K562 (cell line): ENCODE results near the gene PLD3. TPM values are rescaled to one million over a fixed set of nuclear protein-coding genes. Genes with fewer than 3 reads are reported as not detected.

Source experiments
- JUN ChIP-seq, 2 experiments: sonication (generic) in 1 of 2; formaldehyde crosslinking in 1 of 2; IDR thresholded peaks; 2 replicates each; pipeline versions ENCODE4 v1.6.1 to v1.8.0; 2012 to 2022; ENCODE audit warnings: borderline replicate concordance in 2 of 2, mild to moderate bottlenecking in 2 of 2, improper control_type of control experiment in 1 of 2, low read depth in 1 of 2, low read length in 1 of 2, missing genetic modification reagents in 1 of 2
- NCOA4 ChIP-seq: fragments of 450-650 bp; IDR thresholded peaks from 2 replicates; pipeline ENCODE4 v1.6.1; 2018; ENCODE audit warnings: mild to moderate bottlenecking; ENCODE audit not compliant: partially characterized antibody
- SMAD1 ChIP-seq: fragments of 150-350 bp; IDR thresholded peaks from 2 replicates; pipeline ENCODE4 v1.6.1; 2014; ENCODE audit warnings: low read length, low read depth; ENCODE audit not compliant: partially characterized antibody
- ZFP36 ChIP-seq: fragments of 150-350 bp; IDR thresholded peaks from 2 replicates; pipeline ENCODE4 v1.6.1; 2018; ENCODE audit warnings: low read length, low read depth; ENCODE audit not compliant: partially characterized antibody
- ZNF124 ChIP-seq: sonication (generic); formaldehyde crosslinking; IDR thresholded peaks from 2 replicates; pipeline ENCODE4 v1.8.1; 2022; ENCODE audit warnings: missing genetic modification reagents
- ZNF445 ChIP-seq: fragments of 250-450 bp; sonication (Bioruptor Pico); IDR thresholded peaks from 2 replicates; pipeline ENCODE4 v1.4.0; 2020; ENCODE audit warnings: low read depth, mild to moderate bottlenecking, moderate library complexity
- polyA plus RNA-seq, 8 experiments: library from polyadenylated mRNA; depleted of rRNA in 4 of 8; stranded (reverse) in 5 of 8; unstranded in 3 of 8; fragments of >200 nt; fragmentation: Nextera tagmentation in 2 of 8; fragmentation: Illumina TruSeq in 1 of 8; extraction: Ambion mirVana in 2 of 8; extraction: Trizol in 1 of 8; gene quantifications; 2 replicates each; pipeline versions ENCODE4 v1.2.1 to v1.2.3, GENCODE V29; 2011 to 2014; ENCODE audit warnings: inconsistent platforms in 1 of 8, missing spikeins in 1 of 8
- total RNA-seq, 7 experiments: library from RNA; depleted of rRNA in 6 of 7; stranded (reverse); fragments of >200 nt in 6 of 7; fragmentation: Illumina TruSeq in 2 of 7; extraction: Trizol in 2 of 7; gene quantifications; 2 replicates each; pipeline versions ENCODE4 v1.2.1 to v1.2.3, GENCODE V29; 2011 to 2021; ENCODE audit warnings: low replicate concordance in 1 of 7
- TF ChIP-seq, protein P1 (sequence below): fragments of 450-650 bp; IDR thresholded peaks from 2 replicates; pipeline ENCODE4 v1.6.1; 2016; ENCODE audit warnings: mild to moderate bottlenecking, moderate library complexity
- TF ChIP-seq, protein P2 (sequence below), 2 experiments: fragments of 450-650 bp; IDR thresholded peaks; 2 replicates each; pipeline ENCODE4 v1.6.1; 2018; ENCODE audit warnings: mild to moderate bottlenecking in 2 of 2, low read depth in 1 of 2; ENCODE audit not compliant: partially characterized antibody in 2 of 2

The PLD3 gene
- total and polyA plus RNA-seq, 9 of the 15 experiments (the other 6 are each of a cell fraction or from before 2014, with no cell fraction given), result 2.3 to 128 (median 72.7) TPM

GRCh38 chr19:40370997-40371801, 22.7 kb downstream of the PLD3 start (continued):
- TF ChIP-seq ZNF124 (CRISPR knock-in tag) (no peak), ZNF445 (CRISPR knock-in tag) (no peak), JUN (IDR thresholded peaks at IDR 0.05; ENCODE audit: borderline replicate concordance, low read depth, low read length) (no peak), JUN (CRISPR knock-in tag; IDR thresholded peaks at IDR 0.05; ENCODE audit: borderline replicate concordance) (no peak), NCOA4 (no peak), SMAD1 (no peak), ZFP36 (peak; percentile 100)
- TF ChIP-seq, protein P1, sequence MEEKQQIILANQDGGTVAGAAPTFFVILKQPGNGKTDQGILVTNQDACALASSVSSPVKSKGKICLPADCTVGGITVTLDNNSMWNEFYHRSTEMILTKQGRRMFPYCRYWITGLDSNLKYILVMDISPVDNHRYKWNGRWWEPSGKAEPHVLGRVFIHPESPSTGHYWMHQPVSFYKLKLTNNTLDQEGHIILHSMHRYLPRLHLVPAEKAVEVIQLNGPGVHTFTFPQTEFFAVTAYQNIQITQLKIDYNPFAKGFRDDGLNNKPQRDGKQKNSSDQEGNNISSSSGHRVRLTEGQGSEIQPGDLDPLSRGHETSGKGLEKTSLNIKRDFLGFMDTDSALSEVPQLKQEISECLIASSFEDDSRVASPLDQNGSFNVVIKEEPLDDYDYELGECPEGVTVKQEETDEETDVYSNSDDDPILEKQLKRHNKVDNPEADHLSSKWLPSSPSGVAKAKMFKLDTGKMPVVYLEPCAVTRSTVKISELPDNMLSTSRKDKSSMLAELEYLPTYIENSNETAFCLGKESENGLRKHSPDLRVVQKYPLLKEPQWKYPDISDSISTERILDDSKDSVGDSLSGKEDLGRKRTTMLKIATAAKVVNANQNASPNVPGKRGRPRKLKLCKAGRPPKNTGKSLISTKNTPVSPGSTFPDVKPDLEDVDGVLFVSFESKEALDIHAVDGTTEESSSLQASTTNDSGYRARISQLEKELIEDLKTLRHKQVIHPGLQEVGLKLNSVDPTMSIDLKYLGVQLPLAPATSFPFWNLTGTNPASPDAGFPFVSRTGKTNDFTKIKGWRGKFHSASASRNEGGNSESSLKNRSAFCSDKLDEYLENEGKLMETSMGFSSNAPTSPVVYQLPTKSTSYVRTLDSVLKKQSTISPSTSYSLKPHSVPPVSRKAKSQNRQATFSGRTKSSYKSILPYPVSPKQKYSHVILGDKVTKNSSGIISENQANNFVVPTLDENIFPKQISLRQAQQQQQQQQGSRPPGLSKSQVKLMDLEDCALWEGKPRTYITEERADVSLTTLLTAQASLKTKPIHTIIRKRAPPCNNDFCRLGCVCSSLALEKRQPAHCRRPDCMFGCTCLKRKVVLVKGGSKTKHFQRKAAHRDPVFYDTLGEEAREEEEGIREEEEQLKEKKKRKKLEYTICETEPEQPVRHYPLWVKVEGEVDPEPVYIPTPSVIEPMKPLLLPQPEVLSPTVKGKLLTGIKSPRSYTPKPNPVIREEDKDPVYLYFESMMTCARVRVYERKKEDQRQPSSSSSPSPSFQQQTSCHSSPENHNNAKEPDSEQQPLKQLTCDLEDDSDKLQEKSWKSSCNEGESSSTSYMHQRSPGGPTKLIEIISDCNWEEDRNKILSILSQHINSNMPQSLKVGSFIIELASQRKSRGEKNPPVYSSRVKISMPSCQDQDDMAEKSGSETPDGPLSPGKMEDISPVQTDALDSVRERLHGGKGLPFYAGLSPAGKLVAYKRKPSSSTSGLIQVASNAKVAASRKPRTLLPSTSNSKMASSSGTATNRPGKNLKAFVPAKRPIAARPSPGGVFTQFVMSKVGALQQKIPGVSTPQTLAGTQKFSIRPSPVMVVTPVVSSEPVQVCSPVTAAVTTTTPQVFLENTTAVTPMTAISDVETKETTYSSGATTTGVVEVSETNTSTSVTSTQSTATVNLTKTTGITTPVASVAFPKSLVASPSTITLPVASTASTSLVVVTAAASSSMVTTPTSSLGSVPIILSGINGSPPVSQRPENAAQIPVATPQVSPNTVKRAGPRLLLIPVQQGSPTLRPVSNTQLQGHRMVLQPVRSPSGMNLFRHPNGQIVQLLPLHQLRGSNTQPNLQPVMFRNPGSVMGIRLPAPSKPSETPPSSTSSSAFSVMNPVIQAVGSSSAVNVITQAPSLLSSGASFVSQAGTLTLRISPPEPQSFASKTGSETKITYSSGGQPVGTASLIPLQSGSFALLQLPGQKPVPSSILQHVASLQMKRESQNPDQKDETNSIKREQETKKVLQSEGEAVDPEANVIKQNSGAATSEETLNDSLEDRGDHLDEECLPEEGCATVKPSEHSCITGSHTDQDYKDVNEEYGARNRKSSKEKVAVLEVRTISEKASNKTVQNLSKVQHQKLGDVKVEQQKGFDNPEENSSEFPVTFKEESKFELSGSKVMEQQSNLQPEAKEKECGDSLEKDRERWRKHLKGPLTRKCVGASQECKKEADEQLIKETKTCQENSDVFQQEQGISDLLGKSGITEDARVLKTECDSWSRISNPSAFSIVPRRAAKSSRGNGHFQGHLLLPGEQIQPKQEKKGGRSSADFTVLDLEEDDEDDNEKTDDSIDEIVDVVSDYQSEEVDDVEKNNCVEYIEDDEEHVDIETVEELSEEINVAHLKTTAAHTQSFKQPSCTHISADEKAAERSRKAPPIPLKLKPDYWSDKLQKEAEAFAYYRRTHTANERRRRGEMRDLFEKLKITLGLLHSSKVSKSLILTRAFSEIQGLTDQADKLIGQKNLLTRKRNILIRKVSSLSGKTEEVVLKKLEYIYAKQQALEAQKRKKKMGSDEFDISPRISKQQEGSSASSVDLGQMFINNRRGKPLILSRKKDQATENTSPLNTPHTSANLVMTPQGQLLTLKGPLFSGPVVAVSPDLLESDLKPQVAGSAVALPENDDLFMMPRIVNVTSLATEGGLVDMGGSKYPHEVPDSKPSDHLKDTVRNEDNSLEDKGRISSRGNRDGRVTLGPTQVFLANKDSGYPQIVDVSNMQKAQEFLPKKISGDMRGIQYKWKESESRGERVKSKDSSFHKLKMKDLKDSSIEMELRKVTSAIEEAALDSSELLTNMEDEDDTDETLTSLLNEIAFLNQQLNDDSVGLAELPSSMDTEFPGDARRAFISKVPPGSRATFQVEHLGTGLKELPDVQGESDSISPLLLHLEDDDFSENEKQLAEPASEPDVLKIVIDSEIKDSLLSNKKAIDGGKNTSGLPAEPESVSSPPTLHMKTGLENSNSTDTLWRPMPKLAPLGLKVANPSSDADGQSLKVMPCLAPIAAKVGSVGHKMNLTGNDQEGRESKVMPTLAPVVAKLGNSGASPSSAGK, result no peak
- TF ChIP-seq, protein P2, sequence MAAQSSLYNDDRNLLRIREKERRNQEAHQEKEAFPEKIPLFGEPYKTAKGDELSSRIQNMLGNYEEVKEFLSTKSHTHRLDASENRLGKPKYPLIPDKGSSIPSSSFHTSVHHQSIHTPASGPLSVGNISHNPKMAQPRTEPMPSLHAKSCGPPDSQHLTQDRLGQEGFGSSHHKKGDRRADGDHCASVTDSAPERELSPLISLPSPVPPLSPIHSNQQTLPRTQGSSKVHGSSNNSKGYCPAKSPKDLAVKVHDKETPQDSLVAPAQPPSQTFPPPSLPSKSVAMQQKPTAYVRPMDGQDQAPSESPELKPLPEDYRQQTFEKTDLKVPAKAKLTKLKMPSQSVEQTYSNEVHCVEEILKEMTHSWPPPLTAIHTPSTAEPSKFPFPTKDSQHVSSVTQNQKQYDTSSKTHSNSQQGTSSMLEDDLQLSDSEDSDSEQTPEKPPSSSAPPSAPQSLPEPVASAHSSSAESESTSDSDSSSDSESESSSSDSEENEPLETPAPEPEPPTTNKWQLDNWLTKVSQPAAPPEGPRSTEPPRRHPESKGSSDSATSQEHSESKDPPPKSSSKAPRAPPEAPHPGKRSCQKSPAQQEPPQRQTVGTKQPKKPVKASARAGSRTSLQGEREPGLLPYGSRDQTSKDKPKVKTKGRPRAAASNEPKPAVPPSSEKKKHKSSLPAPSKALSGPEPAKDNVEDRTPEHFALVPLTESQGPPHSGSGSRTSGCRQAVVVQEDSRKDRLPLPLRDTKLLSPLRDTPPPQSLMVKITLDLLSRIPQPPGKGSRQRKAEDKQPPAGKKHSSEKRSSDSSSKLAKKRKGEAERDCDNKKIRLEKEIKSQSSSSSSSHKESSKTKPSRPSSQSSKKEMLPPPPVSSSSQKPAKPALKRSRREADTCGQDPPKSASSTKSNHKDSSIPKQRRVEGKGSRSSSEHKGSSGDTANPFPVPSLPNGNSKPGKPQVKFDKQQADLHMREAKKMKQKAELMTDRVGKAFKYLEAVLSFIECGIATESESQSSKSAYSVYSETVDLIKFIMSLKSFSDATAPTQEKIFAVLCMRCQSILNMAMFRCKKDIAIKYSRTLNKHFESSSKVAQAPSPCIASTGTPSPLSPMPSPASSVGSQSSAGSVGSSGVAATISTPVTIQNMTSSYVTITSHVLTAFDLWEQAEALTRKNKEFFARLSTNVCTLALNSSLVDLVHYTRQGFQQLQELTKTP (IDR thresholded peaks at IDR 0.05; ENCODE audit: low read depth in 1 of 2, partially characterized antibody in 2 of 2), result no peak
